Type B pancreatic cell (in vitro differentiated cells): Measurements from ENCODE around the gene RAP1GAP2. TPM values are rescaled to one million over a fixed set of nuclear protein-coding genes. Genes with fewer than 3 reads are reported as not detected.
"Not testable (repeated sequence)": the region's sequence is repeated elsewhere in the genome, so short reads cannot be mapped to it uniquely, and the experiment has no call there.

ENCODE experiments used
- DNase-seq: peaks from one replicate; pipeline ENCODE4 v3.0.0; 2021; ENCODE audit warnings: mixed read lengths; ENCODE audit not compliant: unreplicated experiment; ENCODE audit errors: extremely low spot score
- H3K27ac Mint-ChIP-seq: 2 replicates; pipeline ENCODE4 v1.8.0; 2021; ENCODE audit warnings: mild to moderate bottlenecking, mixed read lengths
- H3K27me3 Mint-ChIP-seq: 2 replicates; pipeline ENCODE4 v1.8.0; 2021; ENCODE audit warnings: mixed read lengths
- H3K36me3 Mint-ChIP-seq: 2 replicates; pipeline ENCODE4 v1.8.0; 2021; ENCODE audit warnings: mixed read lengths
- H3K4me1 Mint-ChIP-seq: one replicate; pipeline ENCODE4 v1.8.0; 2021; ENCODE audit warnings: mixed read lengths; ENCODE audit not compliant: unreplicated experiment
- H3K4me3 Mint-ChIP-seq: 2 replicates; pipeline ENCODE4 v1.8.0; 2021; ENCODE audit warnings: mild to moderate bottlenecking, mixed read lengths
- H3K9me3 Mint-ChIP-seq: 2 replicates; pipeline ENCODE4 v1.8.0; 2021; ENCODE audit warnings: mixed read lengths
- CTCF ChIP-seq: fragments of 200-600 bp; sonication (generic); conservative IDR thresholded peaks from 2 replicates; pipeline ENCODE4 v1.5.0; 2021; ENCODE audit warnings: antibody characterized with exemption, mild to moderate bottlenecking
- total RNA-seq: library from RNA; stranded (reverse); gene quantifications from 2 replicates; pipeline ENCODE4 v1.2.1, GENCODE V29; 2021; ENCODE audit warnings: low replicate concordance

The RAP1GAP2 gene
- total RNA-seq, 1 donor from 2014 or later: 49.7 TPM

GRCh38 chr17:2994441-2994840 lies 198.2 kb downstream of the RAP1GAP2 start:
- H3K27ac Mint-ChIP-seq: no peak overlapping the region

GRCh38 chr17:2995377-2995776 lies 199.1 kb downstream of the RAP1GAP2 start:
- peak overlapping the region; percentile 74 for H3K4me3 Mint-ChIP-seq
- no peaks in the 10 kb centered on the region for H3K9me3 Mint-ChIP-seq
- H3K27me3 Mint-ChIP-seq: no peaks in the 10 kb centered on the region
- H3K36me3 Mint-ChIP-seq: peaks cover 4% of the 10 kb centered on the region
- no peak for DNase-seq
- peaks cover 18% of the 10 kb centered on the region for H3K4me1 Mint-ChIP-seq
- TF ChIP-seq CTCF: no peak
- H3K27ac Mint-ChIP-seq: peak overlapping the region; percentile 76

More at GRCh38 chr17:2994441-2994840, 198.2 kb downstream of the RAP1GAP2 start:
- no peaks in the 10 kb centered on the region for H3K27me3 Mint-ChIP-seq
- DNase-seq: no peak
- no peak overlapping the region for H3K4me3 Mint-ChIP-seq
- no peaks in the 10 kb centered on the region for H3K9me3 Mint-ChIP-seq
- peaks cover 18% of the 10 kb centered on the region for H3K4me1 Mint-ChIP-seq
- H3K36me3 Mint-ChIP-seq: peaks cover 8% of the 10 kb centered on the region
- no peak for TF ChIP-seq CTCF

GRCh38 chr17:2995886-2996809 lies 199.9 kb downstream of the RAP1GAP2 start:
- Mint-ChIP-seq H3K36me3 (peaks cover 4% of the 10 kb centered on the region), H3K4me3 (peak overlapping the region; percentile 74), H3K27ac (peak overlapping the region; percentile 76), H3K9me3 (no peaks in the 10 kb centered on the region), H3K27me3 (no peaks in the 10 kb centered on the region), H3K4me1 (peaks cover 18% of the 10 kb centered on the region)
- no peak for TF ChIP-seq CTCF
- no peak for DNase-seq

GRCh38 chr17:2996810-2997670 lies 200.8 kb downstream of the RAP1GAP2 start:
- no peak for TF ChIP-seq CTCF
- no peaks in the 10 kb centered on the region for H3K9me3 Mint-ChIP-seq
- no peak overlapping the region for H3K4me3 Mint-ChIP-seq
- H3K4me1 Mint-ChIP-seq: peaks cover 18% of the 10 kb centered on the region
- no peak overlapping the region for H3K27ac Mint-ChIP-seq
- no peak for DNase-seq
- no peaks in the 10 kb centered on the region for H3K27me3 Mint-ChIP-seq
- H3K36me3 Mint-ChIP-seq: peaks cover 4% of the 10 kb centered on the region

- H3K27ac Mint-ChIP-seq, H3K4me3 Mint-ChIP-seq, DNase-seq, H3K36me3 Mint-ChIP-seq, H3K9me3 Mint-ChIP-seq, H3K27me3 Mint-ChIP-seq: not testable (repeated sequence)
- peaks cover 18% of the 10 kb centered on the region for H3K4me1 Mint-ChIP-seq
Measured at GRCh38 chr17:2998469-2998901, 202.2 kb downstream of the RAP1GAP2 start.
